Gastrocnemius medialis (tissue), 4 donors: ENCODE results near the gene IARS1. TPM values are rescaled to one million over a fixed set of nuclear protein-coding genes. Genes with fewer than 3 reads are reported as not detected.

Experiments used
- ATAC-seq, 2 donors: fragments of 150-250 bp; one replicate each; pipeline ENCODE4 v1.9.1; 2016
- DNase-seq, 2 donors: peaks; one replicate each; pipeline ENCODE4 v3.0.0-alpha.2; 2019
- H3K27ac ChIP-seq, 4 donors: fragments of 200-600 bp; sonication (generic); 1 replicate in 1 of 4; 2 replicates in 3 of 4; pipeline ENCODE4 v1.5.1; 2016 to 2018; ENCODE audit warnings: mild to moderate bottlenecking in 2 of 4, moderate library complexity in 1 of 4
- H3K27me3 ChIP-seq, 3 donors: fragments of 200-600 bp; sonication (generic) in 2 of 3; 1 replicate in 1 of 3; 2 replicates in 2 of 3; pipeline versions ENCODE4 v1.5.1 to v1.6.0; 2016 to 2019; ENCODE audit warnings: mild to moderate bottlenecking in 1 of 3, moderate library complexity in 1 of 3
- H3K36me3 ChIP-seq, 2 donors: fragments of 200-600 bp; sonication (generic) in 1 of 2; one replicate each; pipeline ENCODE4 v1.5.1; 2017 to 2018
- H3K4me1 ChIP-seq, 2 donors: fragments of 200-600 bp; sonication (generic) in 1 of 2; one replicate each; pipeline ENCODE4 v1.5.1; 2016 to 2017; ENCODE audit warnings: mild to moderate bottlenecking in 2 of 2
- H3K4me3 ChIP-seq, 4 donors: fragments of 200-600 bp; sonication (generic) in 3 of 4; 1 replicate in 1 of 4; 2 replicates in 3 of 4; pipeline ENCODE4 v1.5.1; 2016 to 2019; ENCODE audit warnings: mild to moderate bottlenecking in 2 of 4
- H3K9me3 ChIP-seq, 3 donors: fragments of 200-600 bp; sonication (generic) in 2 of 3; 1 replicate in 1 of 3; 2 replicates in 2 of 3; pipeline ENCODE4 v1.5.1; 2016 to 2019
- POLR2A ChIP-seq, 2 donors: fragments of 450-650 bp; IDR thresholded peaks; one replicate each; pipeline ENCODE4 v1.6.1; 2017; ENCODE audit warnings: antibody characterized with exemption in 2 of 2, mild to moderate bottlenecking in 2 of 2, moderate library complexity in 2 of 2
- in situ Hi-C, 4 donors: fragments of 200-750 bp; cut with MboI; loops; one replicate each; pipeline versions ENCODE4 v1.15.0 to v1.8.0; 2017; ENCODE audit warnings: low sequenced_read_pairs in 4 of 4
- intact Hi-C: fragments of 100-400 bp; cut with DNase I; formaldehyde crosslinking; loops from one replicate; pipeline ENCODE4 v1.15.1; 2023; ENCODE audit warnings: low total_unique reads
- total RNA-seq, 4 donors: library from RNA; depleted of rRNA; stranded (reverse); fragments of >200 nt; gene quantifications; one replicate each; pipeline versions ENCODE4 v1.1.0 to v1.2.3, GENCODE V29; 2016
- TF ChIP-seq, protein P1 (sequence below), 5 experiments: fragments of 450-650 bp in 3 of 5; fragments of 200-600 bp in 2 of 5; sonication (generic) in 2 of 5; IDR thresholded peaks in 4 of 5; conservative IDR thresholded peaks in 1 of 5; 1 replicate in 4 of 5; 2 replicates in 1 of 5; pipeline ENCODE4 v1.5.1; 2016 to 2019; ENCODE audit warnings: antibody characterized with exemption in 5 of 5, mild to moderate bottlenecking in 3 of 5, moderate library complexity in 3 of 5

IARS1 gene
- total RNA-seq, 4 donors from 2014 or later, result 87.0 to 111 (median 100) TPM

DNA sequence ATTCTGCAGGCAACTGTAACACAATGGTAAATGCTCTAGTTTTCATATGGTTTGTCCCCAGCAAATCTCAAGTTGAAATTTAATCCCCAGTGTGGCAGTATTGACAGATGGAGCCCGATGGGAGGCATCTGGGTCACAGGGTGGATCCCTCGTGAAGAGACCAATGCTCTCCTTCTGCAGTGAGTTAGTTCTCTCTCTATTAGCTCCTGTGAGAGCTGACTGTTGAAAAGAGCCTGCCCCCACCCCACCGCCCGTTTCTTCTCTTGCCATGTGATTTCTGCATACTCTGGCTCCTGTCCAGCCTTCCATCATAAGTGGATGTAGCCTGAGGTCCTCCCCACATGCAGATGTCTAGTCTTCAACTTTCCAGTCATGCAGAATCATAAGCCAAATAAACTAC is 27.0 kb downstream of the IARS1 start:
- TF ChIP-seq, protein P1, sequence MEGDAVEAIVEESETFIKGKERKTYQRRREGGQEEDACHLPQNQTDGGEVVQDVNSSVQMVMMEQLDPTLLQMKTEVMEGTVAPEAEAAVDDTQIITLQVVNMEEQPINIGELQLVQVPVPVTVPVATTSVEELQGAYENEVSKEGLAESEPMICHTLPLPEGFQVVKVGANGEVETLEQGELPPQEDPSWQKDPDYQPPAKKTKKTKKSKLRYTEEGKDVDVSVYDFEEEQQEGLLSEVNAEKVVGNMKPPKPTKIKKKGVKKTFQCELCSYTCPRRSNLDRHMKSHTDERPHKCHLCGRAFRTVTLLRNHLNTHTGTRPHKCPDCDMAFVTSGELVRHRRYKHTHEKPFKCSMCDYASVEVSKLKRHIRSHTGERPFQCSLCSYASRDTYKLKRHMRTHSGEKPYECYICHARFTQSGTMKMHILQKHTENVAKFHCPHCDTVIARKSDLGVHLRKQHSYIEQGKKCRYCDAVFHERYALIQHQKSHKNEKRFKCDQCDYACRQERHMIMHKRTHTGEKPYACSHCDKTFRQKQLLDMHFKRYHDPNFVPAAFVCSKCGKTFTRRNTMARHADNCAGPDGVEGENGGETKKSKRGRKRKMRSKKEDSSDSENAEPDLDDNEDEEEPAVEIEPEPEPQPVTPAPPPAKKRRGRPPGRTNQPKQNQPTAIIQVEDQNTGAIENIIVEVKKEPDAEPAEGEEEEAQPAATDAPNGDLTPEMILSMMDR (IDR thresholded peaks at IDR 0.05 in 4 of 5, conservative IDR thresholded peaks at IDR 0.05 in 1 of 5), result no peak
- TF ChIP-seq POLR2A (IDR thresholded peaks at IDR 0.05), result no peak

DNA sequence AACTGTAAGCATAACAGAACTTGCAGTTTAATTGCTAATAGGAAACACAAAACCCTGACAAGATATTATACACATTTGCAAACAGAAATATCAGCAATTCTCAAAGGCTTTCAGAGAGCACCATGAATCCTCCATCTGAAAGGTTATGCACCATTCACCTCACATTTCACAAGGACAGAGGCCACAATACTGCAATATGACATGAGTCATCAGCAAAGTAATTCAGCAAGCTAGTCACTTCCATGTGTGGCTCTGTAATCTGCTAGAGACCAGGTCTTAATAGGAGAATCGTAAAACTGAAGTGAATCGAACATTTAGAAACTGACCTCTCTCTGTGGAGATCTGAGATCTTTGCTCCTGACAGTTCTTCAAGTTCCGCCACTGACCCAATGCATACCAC is 28.3 kb downstream of the IARS1 start:
- H3K4me1 ChIP-seq, result no peaks in the 10 kb centered on the region
- in situ Hi-C loops (no loop called here), intact Hi-C loops (no loop called here)
- no peak overlapping the region for H3K4me3 ChIP-seq
- TF ChIP-seq, protein P1 (IDR thresholded peaks at IDR 0.05 in 4 of 5, conservative IDR thresholded peaks at IDR 0.05 in 1 of 5), result no peak
- no peak for TF ChIP-seq POLR2A (IDR thresholded peaks at IDR 0.05)
- H3K27ac ChIP-seq, result no peak overlapping the region
- no peaks in the 10 kb centered on the region for H3K9me3 ChIP-seq
- ATAC-seq (peak in 1 of 2 donors; percentile 53), DNase-seq (no peak)
- H3K27me3 ChIP-seq, result no peaks in the 10 kb centered on the region
- H3K36me3 ChIP-seq, result peaks cover 9 to 100% of the 10 kb centered on the region in 2 donors

More for the DNA sequence above, 27.0 kb downstream of the IARS1 start:
- H3K27me3 ChIP-seq, result no peaks in the 10 kb centered on the region
- in situ Hi-C loops, result no loop called here
- no peaks in the 10 kb centered on the region for H3K4me1 ChIP-seq
- no peaks in the 10 kb centered on the region for H3K9me3 ChIP-seq
- no peak overlapping the region for H3K4me3 ChIP-seq
- H3K27ac ChIP-seq, result no peak overlapping the region
- peaks cover 9 to 100% of the 10 kb centered on the region in 2 donors for H3K36me3 ChIP-seq
- intact Hi-C loops, result no loop called here
- DNase-seq (no peak), ATAC-seq (no peak)

DNA sequence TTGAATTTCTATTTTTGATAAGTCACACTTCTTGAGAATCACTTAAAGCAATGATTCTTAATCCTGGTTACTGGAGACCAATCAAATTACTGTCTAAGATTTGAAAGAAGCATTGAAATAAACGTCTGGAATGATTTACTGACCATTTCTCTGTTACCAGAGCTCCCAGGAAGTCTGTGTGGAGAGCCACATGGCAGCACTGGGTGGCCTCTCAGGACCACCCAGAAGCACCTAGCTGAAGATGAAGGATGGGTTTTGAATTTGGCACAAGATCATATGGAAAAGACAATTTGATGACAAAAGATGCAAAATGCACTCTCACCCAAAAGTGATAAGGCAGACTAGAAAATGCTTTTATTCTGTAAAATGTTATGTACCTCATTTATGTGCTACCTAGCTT is 30.4 kb downstream of the IARS1 start:
- in situ Hi-C loops, result no loop called here

DNA sequence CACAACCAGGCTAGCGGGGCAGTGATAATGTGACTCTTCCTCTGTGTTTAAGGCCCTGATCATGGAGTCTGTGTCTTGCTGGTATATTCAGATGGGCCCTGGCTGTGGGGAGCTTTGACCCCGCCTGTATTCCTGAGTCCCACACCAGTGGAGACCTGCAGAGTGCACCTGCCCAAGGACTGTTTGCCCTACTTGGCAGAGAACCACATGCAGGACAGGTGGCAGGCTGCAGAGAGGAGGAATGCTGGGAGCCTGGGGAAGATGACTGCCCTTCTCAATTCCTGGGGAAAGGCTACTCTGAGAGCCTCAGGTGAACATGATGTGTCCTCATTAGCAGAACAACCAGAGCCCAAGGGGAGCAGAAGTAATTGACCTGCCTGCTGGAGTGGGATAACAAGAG is 36.2 kb downstream of the IARS1 start:
- in situ Hi-C loops, result no loop called here
- Histone ChIP-seq H3K27me3 (no peaks in the 10 kb centered on the region), H3K4me1 (no peaks in the 10 kb centered on the region), H3K27ac (no peak overlapping the region), H3K36me3 (peaks cover 0 to 100% of the 10 kb centered on the region in 2 donors), H3K9me3 (no peaks in the 10 kb centered on the region), H3K4me3 (no peak overlapping the region)
- ATAC-seq, result no peak
- intact Hi-C loops, result no loop called here
- DNase-seq, result no peak
- TF ChIP-seq POLR2A (IDR thresholded peaks at IDR 0.05), result no peak
- TF ChIP-seq, protein P1 (IDR thresholded peaks at IDR 0.05 in 4 of 5, conservative IDR thresholded peaks at IDR 0.05 in 1 of 5), result no peak

More for the DNA sequence above, 30.4 kb downstream of the IARS1 start:
- intact Hi-C loops, result no loop called here
- Histone ChIP-seq H3K36me3 (peaks cover 2 to 100% of the 10 kb centered on the region in 2 donors), H3K4me3 (no peak overlapping the region), H3K27me3 (no peaks in the 10 kb centered on the region), H3K9me3 (no peaks in the 10 kb centered on the region), H3K27ac (no peak overlapping the region), H3K4me1 (no peaks in the 10 kb centered on the region)
- TF ChIP-seq, protein P1 (IDR thresholded peaks at IDR 0.05 in 4 of 5, conservative IDR thresholded peaks at IDR 0.05 in 1 of 5), result no peak
- TF ChIP-seq POLR2A (IDR thresholded peaks at IDR 0.05), result no peak
- DNase-seq (no peak), ATAC-seq (no peak)
